Lower leg skin (tissue), 4 donors: Measurements from ENCODE around the gene CES4A. TPM values are rescaled to one million over a fixed set of nuclear protein-coding genes. Genes with fewer than 3 reads are reported as not detected.
"Not testable (repeated sequence)": the region's sequence is repeated elsewhere in the genome, so short reads cannot be mapped to it uniquely, and the experiment has no call there.

ENCODE experiments used
- DNase-seq, 2 donors: peaks; one replicate each; pipeline ENCODE4 v3.0.0-alpha.2; 2019; ENCODE audit warnings: low spot score in 2 of 2
- H3K4me3 ChIP-seq: fragments of 200-600 bp; sonication (generic); 2 replicates; pipeline ENCODE4 v1.5.1; 2017; ENCODE audit warnings: mild to moderate bottlenecking, low read depth; ENCODE audit not compliant: poor library complexity, severe bottlenecking
- CTCF ChIP-seq, 3 donors: fragments of 450-650 bp; IDR thresholded peaks; one replicate each; pipeline ENCODE4 v1.5.1; 2016; ENCODE audit warnings: antibody characterized with exemption in 3 of 3, mild to moderate bottlenecking in 3 of 3, moderate library complexity in 2 of 3
- POLR2A ChIP-seq, 2 donors: fragments of 450-650 bp; IDR thresholded peaks; one replicate each; pipeline ENCODE4 v1.6.1; 2016 to 2017; ENCODE audit warnings: antibody characterized with exemption in 2 of 2, mild to moderate bottlenecking in 1 of 2, moderate library complexity in 1 of 2
- WGBS, 2 donors: methylation state at CpG; one replicate each; pipeline ENCODE4 v1.1.5; 2018; 5-methylcytosine and 5-hydroxymethylcytosine counted together
- intact Hi-C: fragments of 100-400 bp; cut with DNase I; formaldehyde crosslinking; loops from one replicate; pipeline ENCODE4 v1.15.0; 2023; ENCODE audit warnings: low total_unique reads
- total RNA-seq, 4 donors: library from RNA; depleted of rRNA; stranded (reverse); fragments of >200 nt; gene quantifications; one replicate each; pipeline ENCODE4 v1.1.0, GENCODE V29; 2016

The CES4A gene
- total RNA-seq, result 10 to 100 TPM; 43.6 to 95.8 (median 75.9) TPM

DNA sequence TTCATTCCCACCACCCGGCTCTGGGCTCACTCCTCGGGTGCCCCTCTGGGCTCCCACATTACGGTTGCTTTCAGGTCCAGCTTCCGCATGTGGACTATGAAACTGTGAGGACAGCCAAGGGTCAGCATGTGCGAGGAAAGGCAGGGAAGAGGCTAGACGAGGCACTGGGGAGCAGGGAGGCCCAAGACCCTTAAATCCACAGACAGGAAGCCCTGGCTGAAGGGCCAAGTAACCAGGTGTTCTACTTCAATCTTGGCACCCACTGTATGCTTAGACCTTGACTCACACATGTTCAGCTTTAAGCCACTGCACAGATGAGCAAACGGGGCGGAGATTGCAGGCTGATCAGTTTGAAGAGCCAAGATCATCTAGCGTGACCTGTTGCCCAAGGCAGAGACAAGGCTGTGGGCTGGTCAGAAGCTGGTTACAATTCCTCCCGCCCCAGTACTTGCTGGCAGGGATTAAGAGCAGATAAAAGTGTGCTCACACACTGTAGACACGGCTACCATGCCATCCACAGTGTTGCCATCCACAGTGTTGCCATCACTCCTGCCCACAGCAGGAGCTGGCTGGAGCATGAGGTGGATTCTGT lies at the start of gene CES4A:
TSS of gene CES4A (plus strand) at position 393 of the 592 bp plus-strand sequence. CDS start at position 577, 184 bp downstream.
- no peak within 1 kb of the TSS for H3K4me3 ChIP-seq
- intact Hi-C loops, result no loop called here
- 53 to 60% methylated on average over 11 of the region's 11 CpGs for WGBS, 2 donors
- DNase-seq, result no peak
- TF ChIP-seq POLR2A (IDR thresholded peaks at IDR 0.05) (no peak), CTCF (IDR thresholded peaks at IDR 0.05) (no peak)

DNA sequence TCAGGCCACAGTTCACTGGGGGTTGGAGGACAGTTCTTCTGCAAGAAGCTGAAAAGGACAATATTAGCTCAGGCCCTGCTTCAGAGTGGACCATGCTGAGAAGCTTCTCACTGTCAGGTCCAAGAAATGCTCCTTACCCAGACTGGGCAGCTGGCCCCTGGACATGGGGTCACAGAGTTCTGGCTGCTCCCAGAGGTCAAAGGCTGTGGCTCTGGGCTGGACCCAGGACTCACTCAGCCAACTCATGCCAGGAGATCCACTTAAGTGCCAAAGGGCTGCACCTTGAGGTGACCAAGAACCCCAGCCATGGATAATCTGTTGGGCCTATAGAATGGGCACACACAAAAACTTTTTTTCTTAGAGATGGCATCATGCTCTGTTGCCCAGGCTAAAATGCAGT lies 49.0 kb upstream of the CES4A start:
- no peak for DNase-seq
- TF ChIP-seq POLR2A (IDR thresholded peaks at IDR 0.05) (no peak), CTCF (IDR thresholded peaks at IDR 0.05) (no peak)
- intact Hi-C loops, result no loop called here
- no peak overlapping the region for H3K4me3 ChIP-seq

DNA sequence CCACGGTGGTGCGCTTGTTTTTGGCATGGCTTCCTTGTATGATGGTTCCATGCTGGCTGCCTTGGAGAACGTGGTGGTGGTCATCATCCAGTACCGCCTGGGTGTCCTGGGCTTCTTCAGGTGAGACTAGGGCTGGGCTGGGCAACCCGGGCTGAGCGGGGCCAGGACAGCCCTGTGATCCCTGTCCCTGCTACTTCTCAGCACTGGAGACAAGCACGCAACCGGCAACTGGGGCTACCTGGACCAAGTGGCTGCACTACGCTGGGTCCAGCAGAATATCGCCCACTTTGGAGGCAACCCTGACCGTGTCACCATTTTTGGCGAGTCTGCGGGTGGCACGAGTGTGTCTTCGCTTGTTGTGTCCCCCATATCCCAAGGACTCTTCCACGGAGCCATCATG lies 48.2 kb upstream of the CES4A start:
- TF ChIP-seq POLR2A (IDR thresholded peaks at IDR 0.05) (no peak), CTCF (IDR thresholded peaks at IDR 0.05) (no peak)
- no peak overlapping the region for H3K4me3 ChIP-seq
- WGBS, 2 donors, result 92 to 95% methylated on average over 15 to 16 of the region's 16 CpGs

DNA sequence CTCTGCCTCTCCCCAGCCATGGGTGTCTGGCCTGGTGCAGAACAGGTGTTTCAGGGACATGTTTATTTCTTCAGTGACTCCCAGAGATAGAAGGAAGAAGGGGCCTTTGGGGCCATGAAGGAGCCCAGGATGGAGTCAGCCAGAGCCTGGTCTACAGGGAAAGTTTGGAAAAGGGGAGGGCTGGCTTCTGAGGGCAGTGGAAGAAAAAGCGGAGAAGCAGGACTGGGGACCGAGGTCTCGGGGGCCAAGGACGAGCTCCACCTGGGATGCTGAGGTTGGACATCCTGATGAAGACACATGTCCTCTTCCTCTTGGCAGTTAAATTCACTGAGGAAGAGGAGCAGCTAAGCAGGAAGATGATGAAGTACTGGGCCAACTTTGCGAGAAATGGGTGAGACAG lies 45.4 kb upstream of the CES4A start:
- TF ChIP-seq POLR2A (IDR thresholded peaks at IDR 0.05) (no peak), CTCF (IDR thresholded peaks at IDR 0.05) (no peak)
- intact Hi-C loops, result no loop called here
- H3K4me3 ChIP-seq, result no peak overlapping the region
- DNase-seq, result no peak
- WGBS, 2 donors, result 74 to 92% methylated on average over 5 of the region's 5 CpGs

More for the DNA sequence above, 48.2 kb upstream of the CES4A start:
- DNase-seq, result no peak
- intact Hi-C loops, result no loop called here

DNA sequence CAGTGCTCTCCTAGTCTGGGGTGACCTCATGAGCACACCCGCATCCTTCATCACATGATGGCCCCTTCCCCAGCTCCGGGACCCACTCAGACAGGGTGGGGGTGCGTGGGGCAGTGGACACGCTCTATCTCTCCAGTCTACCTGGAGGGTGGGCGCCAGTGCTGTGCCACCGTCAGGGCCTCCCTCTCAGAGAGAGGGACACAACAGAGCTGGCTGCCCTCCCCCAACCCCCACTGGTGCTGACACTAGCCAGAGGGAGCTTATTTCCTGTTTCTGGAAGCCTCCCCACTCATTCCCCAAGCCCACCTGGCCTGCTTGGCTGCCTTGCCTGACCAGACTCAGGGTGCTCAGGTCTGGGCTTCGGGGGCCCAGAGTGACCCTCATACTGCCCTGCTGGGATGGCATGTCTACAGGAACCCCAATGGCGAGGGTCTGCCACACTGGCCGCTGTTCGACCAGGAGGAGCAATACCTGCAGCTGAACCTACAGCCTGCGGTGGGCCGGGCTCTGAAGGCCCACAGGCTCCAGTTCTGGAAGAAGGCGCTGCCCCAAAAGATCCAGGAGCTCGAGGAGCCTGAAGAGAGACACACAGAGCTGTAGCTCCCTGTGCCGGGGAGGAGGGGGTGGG lies 44.8 kb upstream of the CES4A start:
- TF ChIP-seq CTCF (IDR thresholded peaks at IDR 0.05) (no peak), POLR2A (IDR thresholded peaks at IDR 0.05) (no peak)
- no peak for DNase-seq
- intact Hi-C loops, result no loop called here
- no peak overlapping the region for H3K4me3 ChIP-seq
- 93% methylated on average over 11 of the region's 15 CpGs for WGBS, 2 donors

- WGBS, 2 donors, result 82% methylated on average over 5 of the region's 5 CpGs
- no peak for TF ChIP-seq CTCF (IDR thresholded peaks at IDR 0.05)
- no peak for TF ChIP-seq POLR2A (IDR thresholded peaks at IDR 0.05)
- intact Hi-C loops, result no loop called here
- H3K4me3 ChIP-seq, result no peak overlapping the region
- no peak for DNase-seq
Measured at GRCh38 chr16:66944054-66944441, 44.3 kb upstream of the CES4A start.

- intact Hi-C loops, H3K4me3 ChIP-seq, DNase-seq: not testable (repeated sequence)
- WGBS, 2 donors, result 81 to 83% methylated on average over 9 of the region's 9 CpGs
Measured at GRCh38 chr16:66944971-66945370, 43.4 kb upstream of the CES4A start.
